ENCODE data around the gene RECK. TPM values are rescaled to one million over a fixed set of nuclear protein-coding genes. Genes with fewer than 3 reads are reported as not detected.
"Not testable (repeated sequence)": the region's sequence is repeated elsewhere in the genome, so short reads cannot be mapped to it uniquely, and the experiment has no call there.

RECK gene
- total RNA-seq, result 11.9 and 15.5 TPM in 2 replicates

- no peak for DNase-seq (ENCODE audit: low read depth, low spot score)
Measured at GRCh38 chr9:36036780-36037548, at the start of gene RECK. Gene RECK, plus strand, starts transcription at chr9:36036913. Its CDS starts 86 bp downstream, at chr9:36036999.

GRCh38 chr9:35990155-35990554 is 46.6 kb upstream of the RECK start:
- no peak for DNase-seq (ENCODE audit: low read depth, low spot score)

GRCh38 chr9:35993136-35993535 is 43.6 kb upstream of the RECK start:
- DNase-seq (ENCODE audit: low read depth, low spot score), result not testable (repeated sequence)

- no peak for DNase-seq (ENCODE audit: low read depth, low spot score)
Measured at GRCh38 chr9:35993976-35994720, 42.6 kb upstream of the RECK start.

GRCh38 chr9:35994959-35995358 is 41.8 kb upstream of the RECK start:
- no peak for DNase-seq (ENCODE audit: low read depth, low spot score)

GRCh38 chr9:35996358-35996970 is 40.2 kb upstream of the RECK start:
- DNase-seq (ENCODE audit: low read depth, low spot score), result no peak

- not testable (repeated sequence) for DNase-seq (ENCODE audit: low read depth, low spot score)
Measured at GRCh38 chr9:35997016-35997415, 39.7 kb upstream of the RECK start.

- no peak for DNase-seq (ENCODE audit: low read depth, low spot score)
Measured at GRCh38 chr9:35998333-35998732, 38.4 kb upstream of the RECK start.

GRCh38 chr9:36005891-36006290 is 30.8 kb upstream of the RECK start:
- DNase-seq (ENCODE audit: low read depth, low spot score), result no peak

GRCh38 chr9:36006549-36007315 is 30.0 kb upstream of the RECK start:
- DNase-seq (ENCODE audit: low read depth, low spot score), result no peak

GRCh38 chr9:36007316-36007708 is 29.4 kb upstream of the RECK start:
- no peak for DNase-seq (ENCODE audit: low read depth, low spot score)

- no peak for DNase-seq (ENCODE audit: low read depth, low spot score)
Measured at GRCh38 chr9:36007852-36008251, 28.9 kb upstream of the RECK start.

- no peak for DNase-seq (ENCODE audit: low read depth, low spot score)
Measured at GRCh38 chr9:36008774-36009300, 27.9 kb upstream of the RECK start.

GRCh38 chr9:36011379-36011778 is 25.3 kb upstream of the RECK start:
- DNase-seq (ENCODE audit: low read depth, low spot score), result no peak

GRCh38 chr9:36017278-36017677 is 19.4 kb upstream of the RECK start:
- DNase-seq (ENCODE audit: low read depth, low spot score), result no peak

GRCh38 chr9:36018129-36018528 is 18.6 kb upstream of the RECK start:
- no peak for DNase-seq (ENCODE audit: low read depth, low spot score)

- no peak for DNase-seq (ENCODE audit: low read depth, low spot score)
Measured at GRCh38 chr9:36018891-36019720, 17.6 kb upstream of the RECK start.

- DNase-seq (ENCODE audit: low read depth, low spot score), result no peak
Measured at GRCh38 chr9:36021968-36022367, 14.7 kb upstream of the RECK start.

GRCh38 chr9:36023260-36024048 is 13.3 kb upstream of the RECK start:
- DNase-seq (ENCODE audit: low read depth, low spot score), result no peak

GRCh38 chr9:36025746-36026145 is 11.0 kb upstream of the RECK start:
- DNase-seq (ENCODE audit: low read depth, low spot score), result no peak

Data from pulmonary artery endothelial cell (primary cell).